ENCODE data around the gene PTGER1.

DNA sequence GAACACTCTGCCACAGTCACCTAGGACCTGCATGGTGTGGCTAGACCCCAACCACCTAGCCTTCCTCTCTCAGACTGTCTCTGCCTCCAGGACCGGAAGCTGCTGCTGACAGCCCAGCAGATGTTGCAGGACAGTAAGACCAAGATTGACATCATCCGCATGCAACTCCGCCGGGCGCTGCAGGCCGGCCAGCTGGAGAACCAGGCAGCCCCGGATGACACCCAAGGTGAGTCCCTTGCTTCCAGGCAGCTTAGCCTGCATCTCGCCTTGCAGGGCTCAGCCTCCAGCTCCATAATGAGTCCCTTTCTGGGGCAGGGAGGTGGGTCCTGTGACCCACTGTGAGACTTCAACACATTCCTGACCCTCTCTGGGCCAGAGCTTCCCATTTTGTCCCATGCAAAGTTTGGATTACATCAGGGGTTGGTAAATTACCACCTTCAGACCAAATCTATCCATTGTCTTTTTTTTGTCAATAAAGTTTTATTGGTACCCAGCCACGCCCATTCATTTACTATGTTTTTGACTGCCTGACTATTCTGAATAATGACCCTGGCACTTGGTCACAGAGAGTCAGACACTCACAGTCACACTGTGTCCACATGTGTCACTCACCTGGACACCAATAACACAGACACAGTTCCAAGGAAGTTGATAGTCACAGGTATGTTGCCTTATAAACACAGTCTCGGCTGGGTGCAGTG lies 28.7 kb downstream of the PTGER1 start:
- TF ChIP-seq, protein P1, sequence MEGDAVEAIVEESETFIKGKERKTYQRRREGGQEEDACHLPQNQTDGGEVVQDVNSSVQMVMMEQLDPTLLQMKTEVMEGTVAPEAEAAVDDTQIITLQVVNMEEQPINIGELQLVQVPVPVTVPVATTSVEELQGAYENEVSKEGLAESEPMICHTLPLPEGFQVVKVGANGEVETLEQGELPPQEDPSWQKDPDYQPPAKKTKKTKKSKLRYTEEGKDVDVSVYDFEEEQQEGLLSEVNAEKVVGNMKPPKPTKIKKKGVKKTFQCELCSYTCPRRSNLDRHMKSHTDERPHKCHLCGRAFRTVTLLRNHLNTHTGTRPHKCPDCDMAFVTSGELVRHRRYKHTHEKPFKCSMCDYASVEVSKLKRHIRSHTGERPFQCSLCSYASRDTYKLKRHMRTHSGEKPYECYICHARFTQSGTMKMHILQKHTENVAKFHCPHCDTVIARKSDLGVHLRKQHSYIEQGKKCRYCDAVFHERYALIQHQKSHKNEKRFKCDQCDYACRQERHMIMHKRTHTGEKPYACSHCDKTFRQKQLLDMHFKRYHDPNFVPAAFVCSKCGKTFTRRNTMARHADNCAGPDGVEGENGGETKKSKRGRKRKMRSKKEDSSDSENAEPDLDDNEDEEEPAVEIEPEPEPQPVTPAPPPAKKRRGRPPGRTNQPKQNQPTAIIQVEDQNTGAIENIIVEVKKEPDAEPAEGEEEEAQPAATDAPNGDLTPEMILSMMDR (conservative IDR thresholded peaks at IDR 0.05; ENCODE audit: low read depth, low read length) = no peak
- TF ChIP-seq EZH2phosphoT487 (IDR thresholded peaks at IDR 0.05; ENCODE audit: borderline replicate concordance, low read length) (no peak), EZH2 (IDR thresholded peaks at IDR 0.05; ENCODE audit: low read length, unreplicated experiment) (no peak)
